H1 (cell line): ENCODE results near the gene RABGGTA. TPM values are rescaled to one million over a fixed set of nuclear protein-coding genes. Genes with fewer than 3 reads are reported as not detected.

Experiments used
- ASH2L ChIP-seq: fragments of 200-600, 300-600 bp; sonication (generic); IDR thresholded peaks from one replicate; pipeline ENCODE4 v1.7.1; 2017; ENCODE audit warnings: low read length
- BACH1 ChIP-seq: IDR thresholded peaks from 2 replicates; pipeline ENCODE4 v1.6.1; 2012; ENCODE audit warnings: low read length, improper control_type of control experiment
- EP300 ChIP-seq, 2 experiments: IDR thresholded peaks; 1 replicate in 1 of 2; 2 replicates in 1 of 2; pipeline ENCODE4 v1.6.1; 2011 to 2012; ENCODE audit warnings: low read depth in 2 of 2, low read length in 2 of 2, mild to moderate bottlenecking in 2 of 2, borderline replicate concordance in 1 of 2, inconsistent platforms in 1 of 2, moderate library complexity in 1 of 2
- FOSL1 ChIP-seq: IDR thresholded peaks from 2 replicates; pipeline ENCODE4 v1.6.1; 2011; ENCODE audit warnings: mild to moderate bottlenecking, low read depth, low read length, moderate library complexity; ENCODE audit not compliant: insufficient read depth
- GTF2F1 ChIP-seq: IDR thresholded peaks from 2 replicates; pipeline ENCODE4 v1.6.1; 2012; ENCODE audit warnings: low read depth, low read length, improper control_type of control experiment, borderline replicate concordance
- KDM1A ChIP-seq: fragments of 200-600, 300-600 bp; sonication (generic); IDR thresholded peaks from 2 replicates; pipeline ENCODE4 v1.7.1; 2016; ENCODE audit warnings: mild to moderate bottlenecking, low read length, borderline replicate concordance
- NRF1 ChIP-seq: IDR thresholded peaks from 2 replicates; pipeline ENCODE4 v1.6.1; 2011; ENCODE audit warnings: mild to moderate bottlenecking, low read depth, low read length, improper control_type of control experiment
- PHF8 ChIP-seq: fragments of 200-600 bp; sonication (generic); conservative IDR thresholded peaks from 2 replicates; pipeline ENCODE4 v1.7.1; 2012; ENCODE audit warnings: low read depth, mild to moderate bottlenecking, inconsistent platforms, low read length, moderate library complexity
- POLR2AphosphoS5 ChIP-seq: IDR thresholded peaks from 2 replicates; pipeline ENCODE4 v1.6.1; 2011; ENCODE audit warnings: low read depth, low read length
- RNF2 ChIP-seq: fragments of 200-900, 300-1000 bp; sonication (generic); IDR thresholded peaks from 2 replicates; pipeline ENCODE4 v1.7.1; 2016; ENCODE audit warnings: borderline replicate concordance, low read depth, mild to moderate bottlenecking, antibody characterized with exemption, low read length; ENCODE audit not compliant: poor library complexity, severe bottlenecking; ENCODE audit errors: missing control alignments
- SAP30 ChIP-seq: fragments of 300-600 bp; sonication (generic); IDR thresholded peaks from 2 replicates; pipeline ENCODE4 v1.7.1; 2012; ENCODE audit warnings: low read length, moderate library complexity, mild to moderate bottlenecking, inconsistent platforms; ENCODE audit not compliant: insufficient read depth, insufficient replicate concordance
- SIN3A ChIP-seq, 2 experiments: IDR thresholded peaks in 1 of 2; conservative IDR thresholded peaks in 1 of 2; 2 replicates each; pipeline ENCODE4 v1.6.1; 2011 to 2012; ENCODE audit warnings: low read length in 2 of 2, improper control_type of control experiment in 1 of 2, low read depth in 1 of 2, mild to moderate bottlenecking in 1 of 2
- SP4 ChIP-seq: IDR thresholded peaks from 2 replicates; pipeline ENCODE4 v1.6.1; 2012; ENCODE audit warnings: low read length, inconsistent platforms
- TAF1 ChIP-seq: IDR thresholded peaks from 2 replicates; pipeline ENCODE4 v1.6.1; 2011; ENCODE audit warnings: mild to moderate bottlenecking, low read depth, low read length
- TAF7 ChIP-seq: optimal IDR thresholded peaks from 2 replicates; pipeline ENCODE3; 2011; ENCODE audit warnings: low read depth, mild to moderate bottlenecking, inconsistent platforms, low read length, moderate library complexity, borderline replicate concordance
- TBP ChIP-seq: IDR thresholded peaks from 2 replicates; pipeline ENCODE4 v1.6.1; 2011; ENCODE audit warnings: low read depth, low read length, improper control_type of control experiment
- TCF12 ChIP-seq: IDR thresholded peaks from 2 replicates; pipeline ENCODE4 v1.6.1; 2011; ENCODE audit warnings: low read depth, mild to moderate bottlenecking, low read length
- YY1 ChIP-seq: IDR thresholded peaks from 2 replicates; pipeline ENCODE4 v1.6.1; 2011; ENCODE audit warnings: low read depth, mild to moderate bottlenecking, low read length
- ZNF274 ChIP-seq: IDR thresholded peaks from 2 replicates; pipeline ENCODE4 v1.7.0; 2012; ENCODE audit warnings: low read length, borderline replicate concordance; ENCODE audit errors: extremely low read depth
- polyA plus RNA-seq, 7 experiments: library from polyadenylated mRNA; depleted of rRNA in 3 of 7; stranded (reverse) in 5 of 7; unstranded in 2 of 7; fragments of >200 nt in 5 of 7; fragments of 200-250 nt in 2 of 7; gene quantifications; 1 replicate in 5 of 7; 2 replicates in 1 of 7; 4 replicates in 1 of 7; pipeline versions ENCODE4 v1.2.1 to v1.2.3, GENCODE V29; 2011 to 2013; ENCODE audit warnings: missing spikeins in 2 of 7, mixed read lengths in 2 of 7
- total RNA-seq: library from RNA; stranded (reverse); fragmentation: NEBNext Ultra II Directional; extraction: Animal tissue kit (Norgen Biotek cat#: 25700); gene quantifications from 2 replicates; pipeline ENCODE4 v1.2.1, GENCODE V29; 2021
- TF ChIP-seq, protein P1 (sequence below): IDR thresholded peaks from 2 replicates; pipeline ENCODE4 v1.6.1; 2011; ENCODE audit warnings: low read length, improper control_type of control experiment
- TF ChIP-seq, protein P2 (sequence below): IDR thresholded peaks from 2 replicates; pipeline ENCODE4 v1.6.1; 2012; ENCODE audit warnings: inconsistent platforms

Gene RABGGTA
- total and polyA plus RNA-seq, 2 of the 8 experiments (the other 6 are each of a cell fraction or from before 2014, with no cell fraction given), result 16.0 to 49.8 TPM

DNA sequence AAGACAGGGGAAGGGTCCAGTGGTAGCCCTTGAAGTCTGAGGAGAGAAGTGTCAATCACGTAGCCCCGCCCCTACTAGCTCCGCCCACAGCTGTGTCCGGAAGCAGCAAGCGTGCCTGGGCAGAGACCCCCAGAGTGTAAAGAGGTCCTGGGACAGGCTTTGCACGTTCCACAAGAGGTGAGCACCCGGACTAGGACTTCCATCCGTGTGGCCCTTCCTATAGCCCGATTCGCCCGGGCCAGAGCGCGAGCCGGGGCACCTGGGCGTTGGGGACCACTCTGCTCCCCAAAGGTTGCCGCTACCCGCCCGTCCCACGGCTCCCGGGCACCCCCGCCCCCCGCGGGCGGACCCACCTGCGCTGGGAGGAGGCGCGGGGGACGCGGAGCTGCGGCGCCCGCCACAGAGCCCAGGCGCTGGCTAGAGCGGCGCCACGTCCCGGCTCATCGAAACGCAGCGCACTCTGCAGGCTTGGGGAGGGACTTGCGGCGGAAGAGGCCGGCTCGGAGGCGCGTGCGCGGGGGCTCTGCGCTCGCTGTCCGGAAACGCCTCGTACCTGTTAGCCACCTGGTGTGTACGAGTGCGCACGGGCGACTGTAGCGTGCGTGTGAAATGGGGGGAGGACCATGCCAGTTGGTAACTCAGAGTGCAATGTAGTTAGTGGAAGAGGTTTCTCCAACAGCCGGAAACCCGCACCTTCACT is at the start of gene RABGGTA (continued):
- TF ChIP-seq, protein P1, sequence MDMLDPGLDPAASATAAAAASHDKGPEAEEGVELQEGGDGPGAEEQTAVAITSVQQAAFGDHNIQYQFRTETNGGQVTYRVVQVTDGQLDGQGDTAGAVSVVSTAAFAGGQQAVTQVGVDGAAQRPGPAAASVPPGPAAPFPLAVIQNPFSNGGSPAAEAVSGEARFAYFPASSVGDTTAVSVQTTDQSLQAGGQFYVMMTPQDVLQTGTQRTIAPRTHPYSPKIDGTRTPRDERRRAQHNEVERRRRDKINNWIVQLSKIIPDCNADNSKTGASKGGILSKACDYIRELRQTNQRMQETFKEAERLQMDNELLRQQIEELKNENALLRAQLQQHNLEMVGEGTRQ, result 0 out of 2 replicates have a peak, but pooled peaks have one; percentile 10
- TF ChIP-seq RNF2, result no peak
- no peak for TF ChIP-seq ZNF274
- TF ChIP-seq SIN3A (conservative IDR thresholded peaks at IDR 0.05 in 1 of 2, IDR thresholded peaks at IDR 0.05 in 1 of 2; ENCODE audit: low read depth in 1 of 2, low read length in 2 of 2), result peak; percentile 88 to 93; a peak in 3 of 4 replicates
- peak; percentile 99 for TF ChIP-seq PHF8
- peak; percentile 33; the same call in 1 of the 2 replicates for TF ChIP-seq SP4
- no peak for TF ChIP-seq SAP30
- TF ChIP-seq FOSL1, result no peak
- TF ChIP-seq POLR2AphosphoS5, result peak; percentile 92
- TF ChIP-seq TAF1, result peak; percentile 80
- peak; percentile 86 for TF ChIP-seq TAF7
- TF ChIP-seq TBP, result peak; percentile 76
- 0 out of 2 replicates have a peak, but pooled peaks have one; percentile 72 for TF ChIP-seq TCF12
- peak; percentile 71 for TF ChIP-seq NRF1
- peak; percentile 45; the same call in 1 of the 2 replicates for TF ChIP-seq KDM1A
- TF ChIP-seq YY1, result peak; percentile 66; the same call in 1 of the 2 replicates
- peak; percentile 35; the same call in 1 of the 2 replicates for TF ChIP-seq BACH1
- TF ChIP-seq GTF2F1, result peak; percentile 18; the same call in 1 of the 2 replicates
- TF ChIP-seq EP300 (IDR thresholded peaks at IDR 0.05; ENCODE audit: borderline replicate concordance in 1 of 2, low read depth in 2 of 2, low read length in 2 of 2), result peak; percentile 14 to 76; a peak in 2 of 3 replicates
- TF ChIP-seq, protein P2, sequence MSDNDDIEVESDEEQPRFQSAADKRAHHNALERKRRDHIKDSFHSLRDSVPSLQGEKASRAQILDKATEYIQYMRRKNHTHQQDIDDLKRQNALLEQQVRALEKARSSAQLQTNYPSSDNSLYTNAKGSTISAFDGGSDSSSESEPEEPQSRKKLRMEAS, result peak; percentile 94
- peak; percentile 93 for TF ChIP-seq ASH2L
